MCF 10A (cell line): ENCODE results near the gene ITIH4. TPM values are rescaled to one million over a fixed set of nuclear protein-coding genes. Genes with fewer than 3 reads are reported as not detected.

Experiments used
- BruUV-seq: library from RNA; stranded (reverse); fragments of 400-500 nt; replicated peaks from 2 replicates; lab custom pipeline; 2021; lab: Mats Ljungman, UMichigan
- CTCF ChIA-PET: fragments of 300-600 bp; sonication (Branson Sonifier 250); formaldehyde crosslinking; extraction: SDS; loops from one replicate; lab custom pipeline; 2021; ENCODE audit warnings: antibody characterized with exemption, inconsistent platforms; lab: Yijun Ruan, JAX
- POLR2A ChIA-PET: fragments of 300-600, 350-650 bp; sonication (Branson Sonifier 250); formaldehyde crosslinking; extraction: SDS; loops from one replicate; lab custom pipeline; 2020; ENCODE audit warnings: antibody characterized with exemption, inconsistent platforms; lab: Yijun Ruan, JAX
- DNase-seq: peaks from one replicate; pipeline ENCODE4 v3.0.0-alpha.2; 2018; ENCODE audit not compliant: unreplicated experiment
- H3K27ac Mint-ChIP-seq: one replicate; pipeline ENCODE4 v1.8.0; 2022; ENCODE audit warnings: mild to moderate bottlenecking, low read depth, mixed read lengths; ENCODE audit not compliant: unreplicated experiment
- H3K27me3 Mint-ChIP-seq: one replicate; pipeline ENCODE4 v1.8.0; 2022; ENCODE audit warnings: mixed read lengths; ENCODE audit not compliant: insufficient read depth, unreplicated experiment
- H3K36me3 Mint-ChIP-seq: one replicate; pipeline ENCODE4 v1.8.0; 2022; ENCODE audit warnings: mild to moderate bottlenecking, moderate library complexity, mixed read lengths; ENCODE audit not compliant: insufficient read depth, unreplicated experiment
- H3K4me1 Mint-ChIP-seq: one replicate; pipeline ENCODE4 v1.8.0; 2022; ENCODE audit warnings: mixed read lengths; ENCODE audit not compliant: insufficient read depth, unreplicated experiment
- H3K4me3 Mint-ChIP-seq: one replicate; pipeline ENCODE4 v1.8.0; 2022; ENCODE audit warnings: mild to moderate bottlenecking, moderate library complexity, mixed read lengths; ENCODE audit not compliant: unreplicated experiment
- H3K9me3 Mint-ChIP-seq: one replicate; pipeline ENCODE4 v1.8.0; 2022; ENCODE audit warnings: mixed read lengths; ENCODE audit not compliant: unreplicated experiment
- intact Hi-C: fragments of 100-400 bp; cut with micrococcal nuclease; formaldehyde crosslinking; loops from 2 replicates; pipeline ENCODE4 v1.14.1; 2022
- total RNA-seq: library from RNA; stranded (reverse); gene quantifications from 2 replicates; pipeline ENCODE4 v1.2.3, GENCODE V29; 2022
- TF ChIP-seq, protein P1 (sequence below): fragments of 200-600 bp; IDR thresholded peaks from one replicate; pipeline ENCODE4 v1.8.0; 2022; ENCODE audit warnings: antibody characterized with exemption, mild to moderate bottlenecking; ENCODE audit not compliant: unreplicated experiment

The ITIH4 gene
- total RNA-seq, 1 experiment from 2014 or later = 0.58 TPM

DNA sequence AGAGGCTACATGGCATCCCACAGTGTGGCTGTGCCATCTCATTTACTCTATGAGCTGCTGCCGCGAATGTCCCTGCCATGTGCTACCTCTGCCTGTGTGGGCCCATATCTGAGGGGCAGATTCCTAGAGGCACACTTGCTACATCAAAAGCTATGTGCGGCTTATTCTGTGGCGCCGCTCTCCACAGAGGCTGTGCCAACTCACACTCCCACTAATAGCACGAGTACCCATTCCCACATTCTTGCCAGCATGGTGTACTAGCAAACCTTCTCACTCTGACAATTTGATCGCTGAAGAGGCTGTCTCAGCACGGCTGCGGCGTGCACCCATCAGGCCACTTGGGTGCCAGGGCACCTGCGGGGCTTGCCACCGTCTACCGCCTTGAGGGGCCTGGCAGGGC, 35.5 kb upstream of the ITIH4 start:
- Mint-ChIP-seq H3K27ac (no peak overlapping the region), H3K27me3 (no peaks in the 10 kb centered on the region), H3K4me3 (no peak overlapping the region), H3K9me3 (no peaks in the 10 kb centered on the region), H3K4me1 (no peaks in the 10 kb centered on the region), H3K36me3 (no peaks in the 10 kb centered on the region)
- TF ChIP-seq, protein P1, sequence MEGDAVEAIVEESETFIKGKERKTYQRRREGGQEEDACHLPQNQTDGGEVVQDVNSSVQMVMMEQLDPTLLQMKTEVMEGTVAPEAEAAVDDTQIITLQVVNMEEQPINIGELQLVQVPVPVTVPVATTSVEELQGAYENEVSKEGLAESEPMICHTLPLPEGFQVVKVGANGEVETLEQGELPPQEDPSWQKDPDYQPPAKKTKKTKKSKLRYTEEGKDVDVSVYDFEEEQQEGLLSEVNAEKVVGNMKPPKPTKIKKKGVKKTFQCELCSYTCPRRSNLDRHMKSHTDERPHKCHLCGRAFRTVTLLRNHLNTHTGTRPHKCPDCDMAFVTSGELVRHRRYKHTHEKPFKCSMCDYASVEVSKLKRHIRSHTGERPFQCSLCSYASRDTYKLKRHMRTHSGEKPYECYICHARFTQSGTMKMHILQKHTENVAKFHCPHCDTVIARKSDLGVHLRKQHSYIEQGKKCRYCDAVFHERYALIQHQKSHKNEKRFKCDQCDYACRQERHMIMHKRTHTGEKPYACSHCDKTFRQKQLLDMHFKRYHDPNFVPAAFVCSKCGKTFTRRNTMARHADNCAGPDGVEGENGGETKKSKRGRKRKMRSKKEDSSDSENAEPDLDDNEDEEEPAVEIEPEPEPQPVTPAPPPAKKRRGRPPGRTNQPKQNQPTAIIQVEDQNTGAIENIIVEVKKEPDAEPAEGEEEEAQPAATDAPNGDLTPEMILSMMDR = no peak
- CTCF ChIA-PET = no interaction called here
- POLR2A ChIA-PET = no interaction called here
- intact Hi-C loops = no loop called here
- DNase-seq = no peak
- no TSS peak for BruUV-seq

DNA sequence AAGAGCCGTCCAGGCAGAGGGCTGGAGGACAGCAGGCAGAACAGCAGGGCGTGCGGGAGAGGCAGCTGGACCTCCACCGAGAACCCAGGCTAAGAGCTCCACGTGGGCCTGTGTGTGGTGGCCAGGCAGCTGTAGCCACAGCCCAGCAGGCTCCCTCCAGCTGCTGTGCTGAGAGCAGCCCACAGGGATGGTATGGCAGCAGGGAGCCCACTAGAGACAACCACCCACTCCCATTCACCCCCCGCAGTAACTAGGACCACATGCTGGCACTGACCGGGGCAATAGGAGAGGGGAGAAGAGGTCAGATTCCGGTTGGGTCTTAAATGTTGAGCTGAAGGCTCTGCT, 29.9 kb upstream of the ITIH4 start:
- H3K4me3 Mint-ChIP-seq = no peak overlapping the region
- ChIA-PET CTCF (no interaction called here), POLR2A (no interaction called here)
- no peak overlapping the region for H3K27ac Mint-ChIP-seq
- intact Hi-C loops = no loop called here
- BruUV-seq = no TSS peak
- no peaks in the 10 kb centered on the region for H3K4me1 Mint-ChIP-seq
- H3K9me3 Mint-ChIP-seq = no peaks in the 10 kb centered on the region
- TF ChIP-seq, protein P1 = no peak
- H3K36me3 Mint-ChIP-seq = no peaks in the 10 kb centered on the region
- H3K27me3 Mint-ChIP-seq = no peaks in the 10 kb centered on the region
- DNase-seq = no peak

DNA sequence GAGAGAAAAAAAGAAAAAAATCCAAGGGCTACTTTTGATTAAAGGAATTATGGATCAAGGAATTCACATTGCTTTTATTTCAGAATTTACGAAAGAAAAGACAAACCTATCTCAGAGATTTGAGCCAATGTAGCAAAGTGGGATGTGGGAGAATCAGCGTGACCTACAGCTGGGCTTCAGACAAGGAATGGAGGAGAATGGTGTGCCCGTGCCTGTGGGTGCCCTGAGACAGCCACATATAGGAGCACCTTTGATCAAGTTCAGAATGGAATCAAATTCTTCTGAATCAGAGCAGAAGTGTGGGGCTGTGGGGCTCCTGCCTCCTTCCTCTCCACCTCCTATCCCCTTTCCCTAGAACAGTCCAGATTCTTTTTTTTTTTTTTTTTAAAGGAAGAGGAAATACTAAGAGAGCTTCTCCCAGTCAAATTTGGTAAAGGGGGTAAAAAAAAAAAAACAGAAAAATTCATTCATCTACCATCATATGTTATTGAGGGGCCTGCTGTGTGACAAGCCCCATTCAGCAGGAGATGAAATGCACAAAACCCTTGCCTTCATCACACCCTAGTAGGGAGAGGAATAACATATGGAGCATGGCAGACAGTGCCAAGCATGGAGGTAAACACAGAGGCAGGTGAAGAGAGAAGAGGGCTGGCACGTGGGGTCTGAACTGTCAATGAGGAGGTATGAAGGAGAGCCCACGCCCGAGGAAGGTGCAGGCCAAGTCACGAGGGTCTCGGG, 29.4 kb upstream of the ITIH4 start:
- no peak for DNase-seq
- intact Hi-C loops = no loop called here
- BruUV-seq = no TSS peak
- Mint-ChIP-seq H3K4me3 (no peak overlapping the region), H3K36me3 (no peaks in the 10 kb centered on the region), H3K27ac (no peak overlapping the region), H3K4me1 (no peaks in the 10 kb centered on the region), H3K9me3 (no peaks in the 10 kb centered on the region), H3K27me3 (no peaks in the 10 kb centered on the region)
- ChIA-PET CTCF (interaction anchor here (0.7 kb wide), 1 partner anchor 38 kb away, joined by 3 read pairs; no protein-coding TSS in a partner anchor), POLR2A (no interaction called here)
- TF ChIP-seq, protein P1 = no peak

DNA sequence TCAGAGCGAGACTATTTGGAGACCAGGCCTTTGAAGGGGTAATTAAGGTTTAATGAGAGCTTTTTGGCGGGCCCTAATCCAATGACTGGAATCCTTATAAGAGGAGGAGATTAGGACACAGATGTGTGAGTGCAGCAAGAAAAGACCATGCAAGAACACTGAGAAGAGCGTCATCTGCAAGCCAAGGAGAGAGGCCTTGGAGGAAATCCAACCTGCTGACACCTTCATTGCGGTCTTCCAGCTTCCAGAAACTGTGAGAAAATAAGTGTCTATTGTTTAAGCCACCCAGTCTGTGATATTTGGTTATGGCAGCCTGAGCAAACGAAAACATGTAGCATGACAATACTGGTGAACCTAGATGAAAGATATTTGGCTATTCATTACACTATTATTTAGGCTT, 27.4 kb upstream of the ITIH4 start:
- intact Hi-C loops = no loop called here

More for the DNA sequence above, 27.4 kb upstream of the ITIH4 start:
- ChIA-PET POLR2A (no interaction called here), CTCF (interaction anchor here (0.6 kb wide), 2 partner anchors 8 to 204 kb away, joined by 3 to 4 read pairs; no protein-coding TSS in a partner anchor)
- Mint-ChIP-seq H3K4me3 (no peak overlapping the region), H3K36me3 (no peaks in the 10 kb centered on the region), H3K27me3 (no peaks in the 10 kb centered on the region), H3K9me3 (no peaks in the 10 kb centered on the region), H3K4me1 (no peaks in the 10 kb centered on the region), H3K27ac (no peak overlapping the region)
- TF ChIP-seq, protein P1 = no peak
- no peak for DNase-seq
- BruUV-seq = no TSS peak
